Stimulated activated CD4-positive, alpha-beta T cell treated with anti-CD3 and anti-CD28 coated beads, TNF-alpha, amount 100 ng/mL, for 1 hour (primary cell): ENCODE results near the gene KCNJ16.

ENCODE experiments used
- DNase-seq, 3 donors: peaks; one replicate each; pipeline ENCODE4 v3.0.0-alpha.2; 2020; ENCODE audit warnings: low read depth in 3 of 3, low spot score in 1 of 3

The KCNJ16 gene

GRCh38 chr17:70168977-70169708, 94.1 kb downstream of the KCNJ16 start, which contains the start of gene KCNJ2:
KCNJ2 (plus strand) TSS chr17:70169532; CDS start chr17:70175040, 5,508 bp downstream.
- DNase-seq = peak in 1 of 3 donors; percentile 14

- no peak for DNase-seq
Observed at GRCh38 chr17:70169709-70170597, 94.9 kb downstream of the KCNJ16 start.

- DNase-seq = no peak
Observed at GRCh38 chr17:70171159-70171558, 96.1 kb downstream of the KCNJ16 start.

DNA sequence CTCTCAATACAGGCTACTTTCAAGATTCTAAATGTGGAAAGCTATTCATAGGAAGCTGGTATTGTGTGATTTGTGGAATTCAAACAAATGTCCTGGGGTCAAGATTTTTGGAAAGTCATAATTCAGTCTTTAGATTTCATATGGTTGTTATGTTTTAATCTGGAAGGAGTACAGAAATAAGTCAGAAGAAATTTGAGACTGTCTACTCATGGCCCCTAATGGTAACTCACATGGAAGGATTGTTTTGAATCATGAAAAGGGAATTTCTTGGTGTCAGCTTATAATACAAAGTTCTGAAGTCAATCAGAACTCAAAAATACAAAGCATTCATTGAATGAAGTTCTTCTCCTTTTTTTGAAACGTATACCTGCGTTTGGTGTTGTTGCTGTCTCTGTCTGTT, 97.4 kb downstream of the KCNJ16 start:
- DNase-seq = no peak

GRCh38 chr17:70172923-70173322, 97.9 kb downstream of the KCNJ16 start:
- no peak for DNase-seq

DNA sequence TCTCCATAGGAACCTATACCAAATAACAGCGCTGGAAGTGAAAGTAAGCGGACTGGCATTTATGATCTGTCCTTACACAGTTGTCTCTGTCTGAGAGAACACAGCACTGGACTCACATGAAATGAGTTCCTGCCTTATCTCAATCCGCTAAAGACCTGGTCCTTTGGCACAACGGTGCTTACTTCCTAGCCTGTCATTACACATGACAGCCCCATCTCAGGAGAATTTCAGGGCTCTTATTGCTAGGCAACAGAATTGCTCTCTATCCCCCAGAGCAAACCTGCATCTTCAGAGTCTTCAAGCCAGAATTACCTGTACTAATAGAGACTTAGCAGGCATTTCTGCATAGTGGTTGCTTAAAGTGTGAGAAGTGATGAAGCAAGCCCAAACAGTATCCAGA, 98.7 kb downstream of the KCNJ16 start:
- no peak for DNase-seq

DNA sequence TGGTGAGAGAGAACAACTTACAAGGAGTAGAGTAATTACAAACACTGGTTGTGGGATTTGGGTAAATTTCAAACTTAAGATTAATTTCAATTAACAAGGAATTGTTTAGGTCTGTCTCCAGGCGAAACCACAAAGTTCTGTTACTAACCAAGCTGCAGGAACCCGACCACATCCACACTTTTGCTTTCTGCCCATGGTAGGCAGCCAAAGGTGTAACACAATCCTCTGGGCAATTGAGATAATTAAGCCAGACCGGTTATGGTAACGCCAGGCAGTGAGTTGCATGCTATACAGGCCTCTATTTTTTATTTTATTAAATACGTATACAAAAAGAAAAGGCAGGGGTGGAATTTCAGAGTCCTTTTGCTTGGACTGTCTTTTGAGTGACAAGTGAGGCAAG, 106.4 kb downstream of the KCNJ16 start:
- DNase-seq = no peak

DNA sequence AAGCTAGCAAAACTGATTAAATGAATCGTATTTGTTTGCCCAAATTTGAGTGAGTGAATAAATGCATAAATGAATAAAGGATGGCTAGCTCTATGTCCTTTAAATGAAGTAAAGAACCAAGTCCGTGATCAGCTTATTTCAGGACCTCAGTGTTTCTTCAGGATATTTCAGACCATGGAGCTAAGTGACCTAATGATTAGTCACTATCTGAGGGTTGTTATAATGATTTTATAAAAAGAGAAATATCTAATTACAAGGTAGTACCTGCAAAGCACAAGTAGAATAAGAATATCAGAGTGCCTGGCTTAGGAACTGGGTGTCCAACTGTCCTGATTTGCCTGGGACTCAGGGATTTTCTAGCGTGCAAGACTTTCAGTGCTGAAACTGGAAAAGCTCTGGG, 106.8 kb downstream of the KCNJ16 start:
- no peak for DNase-seq

GRCh38 chr17:70183508-70183907, 108.5 kb downstream of the KCNJ16 start:
- no peak for DNase-seq

- no peak for DNase-seq
Observed at GRCh38 chr17:70184207-70184606, 109.2 kb downstream of the KCNJ16 start.

DNA sequence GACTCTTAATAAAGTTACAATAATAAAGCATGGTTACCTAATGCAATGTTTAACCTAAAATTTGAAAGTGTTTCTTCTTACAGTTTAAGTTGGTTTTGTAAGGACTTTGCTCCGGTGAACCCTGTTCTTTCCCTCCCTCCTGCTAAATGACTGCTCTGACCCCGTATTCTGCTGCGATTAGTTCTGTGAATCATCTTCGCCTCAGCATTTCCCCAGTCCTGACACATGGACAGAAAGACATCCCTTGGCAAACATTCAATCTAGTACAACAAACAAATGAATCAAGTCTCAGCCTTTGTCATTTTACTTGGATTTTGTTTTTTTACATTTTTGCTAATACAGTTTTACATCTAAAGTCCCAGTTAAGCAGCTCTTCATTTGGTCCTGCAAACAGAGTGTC, 109.7 kb downstream of the KCNJ16 start:
- no peak for DNase-seq
